Activated T-helper 17 cell treated with anti-CD3 and anti-CD28 coated beads, Interleukin-2, amount 50 U/mL, for 72 hours (primary cell): ENCODE results near the gene ZC3H13. TPM values are rescaled to one million over a fixed set of nuclear protein-coding genes. Genes with fewer than 3 reads are reported as not detected.

Experiments
- ATAC-seq: fragments of 150-1000 bp; cut with Tn5 transposase; replicated peaks from 2 replicates; pipeline ENCODE4 v1.10.0; 2021; ENCODE audit warnings: mild to moderate bottlenecking, moderate library complexity
- H3K27ac Mint-ChIP-seq: one replicate; pipeline ENCODE4 v1.8.0; 2022; ENCODE audit warnings: mixed read lengths
- H3K27me3 Mint-ChIP-seq: one replicate; pipeline ENCODE4 v1.8.0; 2022; ENCODE audit warnings: mixed read lengths
- H3K36me3 Mint-ChIP-seq: one replicate; pipeline ENCODE4 v1.8.0; 2022; ENCODE audit warnings: low read depth, mild to moderate bottlenecking, mixed read lengths
- H3K4me1 Mint-ChIP-seq: one replicate; pipeline ENCODE4 v1.8.0; 2022; ENCODE audit warnings: mixed read lengths
- H3K4me3 Mint-ChIP-seq: one replicate; pipeline ENCODE4 v1.8.0; 2022; ENCODE audit warnings: mild to moderate bottlenecking, mixed read lengths
- H3K9me3 Mint-ChIP-seq: one replicate; pipeline ENCODE4 v1.8.0; 2022; ENCODE audit warnings: mixed read lengths
- total RNA-seq, 2 donors: library from RNA; stranded (reverse); gene quantifications; one replicate each; pipeline ENCODE4 v1.2.3, GENCODE V29; 2022

ZC3H13 gene
- total RNA-seq, 2 donors from 2014 or later = 33.4 to 46.9 TPM

GRCh38 chr13:45951166-45951565, 101.4 kb downstream of the ZC3H13 start:
- no peak overlapping the region for H3K4me3 Mint-ChIP-seq
- no peaks in the 10 kb centered on the region for H3K27me3 Mint-ChIP-seq
- peaks cover 17% of the 10 kb centered on the region for H3K36me3 Mint-ChIP-seq
- no peaks in the 10 kb centered on the region for H3K9me3 Mint-ChIP-seq
- no peak overlapping the region for H3K27ac Mint-ChIP-seq
- H3K4me1 Mint-ChIP-seq = no peaks in the 10 kb centered on the region
- no peak for ATAC-seq

GRCh38 chr13:45950386-45951000, 102.1 kb downstream of the ZC3H13 start:
- H3K4me1 Mint-ChIP-seq = no peaks in the 10 kb centered on the region
- H3K9me3 Mint-ChIP-seq = no peaks in the 10 kb centered on the region
- H3K4me3 Mint-ChIP-seq = no peak overlapping the region
- H3K36me3 Mint-ChIP-seq = peaks cover 11% of the 10 kb centered on the region
- ATAC-seq = no peak
- H3K27me3 Mint-ChIP-seq = no peaks in the 10 kb centered on the region
- no peak overlapping the region for H3K27ac Mint-ChIP-seq

GRCh38 chr13:45949161-45949560, 103.4 kb downstream of the ZC3H13 start:
- Mint-ChIP-seq H3K4me1 (no peaks in the 10 kb centered on the region), H3K27ac (no peak overlapping the region), H3K9me3 (no peaks in the 10 kb centered on the region), H3K36me3 (no peaks in the 10 kb centered on the region), H3K4me3 (no peak overlapping the region), H3K27me3 (no peaks in the 10 kb centered on the region)
- no peak for ATAC-seq

GRCh38 chr13:45943965-45944364, 108.6 kb downstream of the ZC3H13 start:
- Mint-ChIP-seq H3K4me1 (no peaks in the 10 kb centered on the region), H3K27me3 (peaks cover 4% of the 10 kb centered on the region), H3K27ac (no peak overlapping the region), H3K36me3 (no peaks in the 10 kb centered on the region), H3K9me3 (no peaks in the 10 kb centered on the region), H3K4me3 (no peak overlapping the region)
- no peak for ATAC-seq

GRCh38 chr13:45943120-45943519, 109.4 kb downstream of the ZC3H13 start:
- no peak for ATAC-seq
- H3K4me3 Mint-ChIP-seq = no peak overlapping the region
- H3K27ac Mint-ChIP-seq = no peak overlapping the region
- no peaks in the 10 kb centered on the region for H3K36me3 Mint-ChIP-seq
- no peaks in the 10 kb centered on the region for H3K9me3 Mint-ChIP-seq
- no peaks in the 10 kb centered on the region for H3K4me1 Mint-ChIP-seq
- H3K27me3 Mint-ChIP-seq = peaks cover 4% of the 10 kb centered on the region

- H3K36me3 Mint-ChIP-seq = no peaks in the 10 kb centered on the region
- ATAC-seq = no peak
- no peaks in the 10 kb centered on the region for H3K9me3 Mint-ChIP-seq
- H3K4me1 Mint-ChIP-seq = no peaks in the 10 kb centered on the region
- no peak overlapping the region for H3K27ac Mint-ChIP-seq
- peaks cover 4% of the 10 kb centered on the region for H3K27me3 Mint-ChIP-seq
- H3K4me3 Mint-ChIP-seq = no peak overlapping the region
Measured at GRCh38 chr13:45941261-45941660, 111.3 kb downstream of the ZC3H13 start.

- peaks cover 6% of the 10 kb centered on the region for H3K27me3 Mint-ChIP-seq
- ATAC-seq = no peak
Measured at GRCh38 chr13:45940061-45940460, 112.5 kb downstream of the ZC3H13 start.

GRCh38 chr13:45936621-45937020, 115.9 kb downstream of the ZC3H13 start:
- Mint-ChIP-seq H3K4me3 (no peak overlapping the region), H3K27me3 (peaks cover 17% of the 10 kb centered on the region), H3K27ac (no peak overlapping the region), H3K4me1 (peaks cover 5% of the 10 kb centered on the region), H3K9me3 (no peaks in the 10 kb centered on the region), H3K36me3 (no peaks in the 10 kb centered on the region)
- ATAC-seq = no peak

More at GRCh38 chr13:45940061-45940460, 112.5 kb downstream of the ZC3H13 start:
- Mint-ChIP-seq H3K4me1 (no peaks in the 10 kb centered on the region), H3K9me3 (no peaks in the 10 kb centered on the region), H3K36me3 (no peaks in the 10 kb centered on the region), H3K4me3 (no peak overlapping the region), H3K27ac (no peak overlapping the region)

GRCh38 chr13:45934283-45934682, 118.3 kb downstream of the ZC3H13 start:
- no peak for ATAC-seq
- Mint-ChIP-seq H3K9me3 (no peaks in the 10 kb centered on the region), H3K27me3 (peaks cover 17% of the 10 kb centered on the region), H3K4me1 (peaks cover 5% of the 10 kb centered on the region), H3K4me3 (no peak overlapping the region), H3K27ac (no peak overlapping the region), H3K36me3 (no peaks in the 10 kb centered on the region)

GRCh38 chr13:45933203-45933908, 119.2 kb downstream of the ZC3H13 start:
- Mint-ChIP-seq H3K27me3 (peaks cover 17% of the 10 kb centered on the region), H3K4me3 (peak overlapping the region; percentile 3), H3K27ac (peak overlapping the region; percentile 10), H3K4me1 (peaks cover 5% of the 10 kb centered on the region), H3K9me3 (no peaks in the 10 kb centered on the region), H3K36me3 (no peaks in the 10 kb centered on the region)
- ATAC-seq = peak; percentile 75

- Mint-ChIP-seq H3K27me3 (peaks cover 17% of the 10 kb centered on the region), H3K4me3 (no peak overlapping the region), H3K36me3 (no peaks in the 10 kb centered on the region), H3K4me1 (peaks cover 5% of the 10 kb centered on the region), H3K27ac (no peak overlapping the region), H3K9me3 (no peaks in the 10 kb centered on the region)
- no peak for ATAC-seq
Measured at GRCh38 chr13:45932676-45933075, 119.9 kb downstream of the ZC3H13 start.

- H3K27me3 Mint-ChIP-seq = peaks cover 17% of the 10 kb centered on the region
- no peaks in the 10 kb centered on the region for H3K36me3 Mint-ChIP-seq
- H3K9me3 Mint-ChIP-seq = no peaks in the 10 kb centered on the region
- H3K4me3 Mint-ChIP-seq = no peak overlapping the region
- no peak overlapping the region for H3K27ac Mint-ChIP-seq
- H3K4me1 Mint-ChIP-seq = peaks cover 5% of the 10 kb centered on the region
- no peak for ATAC-seq
Measured at GRCh38 chr13:45932172-45932571, 120.4 kb downstream of the ZC3H13 start.

- Mint-ChIP-seq H3K27ac (no peak overlapping the region), H3K9me3 (no peaks in the 10 kb centered on the region), H3K36me3 (no peaks in the 10 kb centered on the region), H3K4me1 (peaks cover 5% of the 10 kb centered on the region), H3K27me3 (peaks cover 17% of the 10 kb centered on the region), H3K4me3 (no peak overlapping the region)
- no peak for ATAC-seq
Measured at GRCh38 chr13:45931211-45931610, 121.3 kb downstream of the ZC3H13 start.

- peaks cover 16% of the 10 kb centered on the region for H3K27me3 Mint-ChIP-seq
- no peaks in the 10 kb centered on the region for H3K36me3 Mint-ChIP-seq
- H3K4me3 Mint-ChIP-seq = no peak overlapping the region
- no peaks in the 10 kb centered on the region for H3K9me3 Mint-ChIP-seq
- no peak overlapping the region for H3K27ac Mint-ChIP-seq
- H3K4me1 Mint-ChIP-seq = peaks cover 5% of the 10 kb centered on the region
- no peak for ATAC-seq
Measured at GRCh38 chr13:45930177-45930576, 122.4 kb downstream of the ZC3H13 start.

- H3K4me3 Mint-ChIP-seq = no peak overlapping the region
- ATAC-seq = no peak
- no peak overlapping the region for H3K27ac Mint-ChIP-seq
- H3K36me3 Mint-ChIP-seq = no peaks in the 10 kb centered on the region
- H3K9me3 Mint-ChIP-seq = no peaks in the 10 kb centered on the region
- H3K27me3 Mint-ChIP-seq = peaks cover 12% of the 10 kb centered on the region
- H3K4me1 Mint-ChIP-seq = peaks cover 5% of the 10 kb centered on the region
Measured at GRCh38 chr13:45928843-45929242, 123.7 kb downstream of the ZC3H13 start.
